Stimulated activated CD8-positive, alpha-beta memory T cell treated with anti-CD3 and anti-CD28 coated beads, Interleukin-15, amount 100 ng/mL, for 4 hours (primary cell): ENCODE results near the gene FAM78B.

Experiments used
- DNase-seq, 2 donors: peaks; one replicate each; pipeline ENCODE4 v3.0.0-alpha.2; 2020; ENCODE audit warnings: low read depth in 2 of 2

FAM78B gene

GRCh38 chr1:166166698-166167571 is at the start of gene FAM78B:
Gene FAM78B (minus strand): TSS chr1:166167001. CDS start chr1:166166248, 753 bp downstream.
- DNase-seq = peak; percentile 3 to 17

GRCh38 chr1:166202546-166202945 is 35.7 kb upstream of the FAM78B start:
- no peak for DNase-seq

- DNase-seq = no peak
Measured at GRCh38 chr1:166200743-166201142, 33.9 kb upstream of the FAM78B start.

- no peak for DNase-seq
Measured at GRCh38 chr1:166197597-166197996, 30.8 kb upstream of the FAM78B start.

- DNase-seq = no peak
Measured at GRCh38 chr1:166197141-166197540, 30.3 kb upstream of the FAM78B start.

GRCh38 chr1:166193057-166193698 is 26.4 kb upstream of the FAM78B start:
- no peak for DNase-seq

- DNase-seq = no peak
Measured at GRCh38 chr1:166190400-166190799, 23.6 kb upstream of the FAM78B start.

- no peak for DNase-seq
Measured at GRCh38 chr1:166189126-166189525, 22.3 kb upstream of the FAM78B start.

- no peak for DNase-seq
Measured at GRCh38 chr1:166185526-166185925, 18.7 kb upstream of the FAM78B start.

GRCh38 chr1:166184897-166185296 is 18.1 kb upstream of the FAM78B start:
- no peak for DNase-seq

GRCh38 chr1:166184012-166184411 is 17.2 kb upstream of the FAM78B start:
- DNase-seq = no peak

GRCh38 chr1:166182281-166182680 is 15.5 kb upstream of the FAM78B start:
- DNase-seq = no peak

GRCh38 chr1:166176416-166176815 is 9.6 kb upstream of the FAM78B start:
- DNase-seq = no peak

GRCh38 chr1:166175032-166175431 is 8.2 kb upstream of the FAM78B start:
- DNase-seq = no peak

- DNase-seq = no peak
Measured at GRCh38 chr1:166174108-166174507, 7.3 kb upstream of the FAM78B start.

- DNase-seq = no peak
Measured at GRCh38 chr1:166172106-166172505, 5.3 kb upstream of the FAM78B start.

GRCh38 chr1:166170726-166171125 is 3.9 kb upstream of the FAM78B start:
- DNase-seq = no peak

- no peak for DNase-seq
Measured at GRCh38 chr1:166170075-166170474, 3.3 kb upstream of the FAM78B start.

GRCh38 chr1:166169182-166169581 is 2.4 kb upstream of the FAM78B start:
- no peak for DNase-seq

- no peak for DNase-seq
Measured at GRCh38 chr1:166167572-166167925, 748 bp upstream of the FAM78B start.

- peak in 1 of 2 donors; percentile 2 for DNase-seq
Measured at GRCh38 chr1:166166329-166166697, 488 bp downstream of the FAM78B start.

- no peak for DNase-seq
Measured at GRCh38 chr1:166165661-166166328, 1.0 kb downstream of the FAM78B start.
